Stimulated activated CD4-positive, alpha-beta T cell treated with anti-CD3 and anti-CD28 coated beads, Interleukin-15, amount 100 ng/mL, for 48 hours (primary cell): Measurements from ENCODE around the gene NR5A1.

ENCODE experiments used
- DNase-seq, 2 donors: peaks; one replicate each; pipeline ENCODE4 v3.0.0-alpha.2; 2020; ENCODE audit warnings: low read depth in 2 of 2

The NR5A1 gene

DNA sequence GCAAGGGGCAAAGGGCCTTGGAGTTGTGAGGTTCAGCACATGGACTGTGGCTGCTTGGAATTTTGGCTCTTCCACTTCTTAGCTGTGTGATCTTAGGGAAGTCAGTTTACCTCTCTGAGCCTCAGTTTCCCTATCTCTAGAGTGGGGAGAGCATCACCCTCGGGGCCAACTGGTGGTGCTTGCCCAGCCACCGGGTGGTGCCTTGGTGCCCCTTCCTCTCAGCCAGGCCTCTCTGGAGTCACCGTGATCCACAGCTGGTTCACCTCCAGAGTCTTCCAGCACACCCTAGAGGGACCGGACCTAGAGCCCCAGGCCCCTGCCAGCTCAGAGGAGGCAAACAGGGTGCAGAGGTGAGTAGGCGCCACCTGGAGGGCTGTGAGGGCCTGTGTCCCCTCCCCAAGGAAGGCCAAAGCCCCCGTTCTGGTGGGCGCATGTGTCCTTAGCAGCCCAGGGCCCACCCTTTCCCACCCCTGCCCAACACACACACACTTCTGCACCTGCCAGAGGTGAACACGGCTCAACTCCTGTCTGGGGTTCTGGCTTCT is 49.2 kb downstream of the NR5A1 start:
- no peak for DNase-seq

DNA sequence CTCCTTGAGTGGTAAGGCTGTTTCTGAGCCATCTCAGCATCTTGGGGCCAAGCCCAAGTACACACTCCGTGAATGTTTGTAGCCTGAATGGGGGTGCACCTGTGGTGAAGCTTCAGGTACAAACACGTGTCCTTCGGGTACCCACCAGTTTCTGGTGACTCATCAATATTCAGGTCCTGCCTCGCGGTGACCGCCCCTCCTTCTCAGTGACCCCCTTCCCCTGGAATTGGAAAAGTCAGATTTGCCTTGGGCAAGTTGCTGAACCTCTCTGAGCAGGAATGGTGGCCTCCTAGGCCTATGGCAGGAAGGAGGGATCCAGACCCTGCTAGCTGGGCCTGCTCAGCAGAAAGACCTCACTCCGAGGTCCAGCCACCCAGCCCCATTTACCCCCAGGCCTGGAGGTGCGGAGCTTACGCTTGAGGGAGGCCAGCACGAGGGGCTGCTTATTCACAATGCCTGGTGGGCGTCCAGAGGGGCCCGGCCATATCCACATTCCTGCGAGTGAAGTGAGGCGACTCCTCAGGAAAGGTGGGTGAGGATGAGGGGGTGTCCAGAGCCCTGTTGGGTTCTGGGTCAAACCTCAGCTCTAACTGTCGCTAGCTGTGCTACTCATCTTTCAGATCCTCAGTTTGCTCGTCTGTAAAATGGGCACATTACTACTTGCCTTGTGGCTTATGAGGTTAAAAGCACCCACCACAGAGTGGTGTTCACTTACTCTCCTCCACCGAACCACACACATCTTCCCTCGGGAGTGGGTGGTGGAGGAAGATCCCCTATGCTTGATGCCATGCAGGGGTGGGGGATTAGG is 49.9 kb downstream of the NR5A1 start:
- no peak for DNase-seq

DNA sequence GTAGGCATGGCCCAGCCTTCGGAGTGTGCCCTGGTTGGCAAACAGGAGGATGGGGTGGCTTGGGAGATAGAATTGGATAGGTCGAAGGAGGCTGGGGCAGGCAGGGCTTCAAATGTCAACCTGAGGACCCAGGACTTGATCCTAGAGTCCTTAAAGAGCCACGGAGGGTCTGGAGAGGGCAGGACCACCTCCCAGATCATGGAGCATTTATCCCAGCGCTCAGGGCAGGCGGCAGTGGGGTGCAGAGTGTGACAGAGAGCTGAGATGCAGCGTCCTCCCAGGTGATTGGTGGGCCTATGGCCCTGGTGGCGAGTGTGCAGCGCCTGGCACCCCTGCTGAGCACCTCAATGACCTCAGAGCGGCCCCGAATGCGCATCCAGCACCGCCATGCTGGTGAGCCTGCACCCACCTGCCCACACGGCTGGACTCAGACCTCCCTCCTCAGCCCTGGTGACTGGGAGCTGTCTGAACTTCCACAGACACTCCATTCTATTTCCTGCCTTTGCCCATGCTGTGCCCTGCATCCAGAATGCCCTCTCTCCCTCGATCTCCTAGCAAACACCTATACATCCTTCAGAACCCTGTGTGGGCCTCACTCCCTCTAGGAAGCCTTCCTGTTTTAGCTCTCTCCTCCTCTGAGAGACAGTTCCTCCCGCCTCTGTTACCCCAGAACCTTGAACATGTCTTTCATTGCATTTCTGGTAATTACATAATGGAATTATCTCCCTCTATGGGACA is 50.7 kb downstream of the NR5A1 start:
- DNase-seq: no peak

DNA sequence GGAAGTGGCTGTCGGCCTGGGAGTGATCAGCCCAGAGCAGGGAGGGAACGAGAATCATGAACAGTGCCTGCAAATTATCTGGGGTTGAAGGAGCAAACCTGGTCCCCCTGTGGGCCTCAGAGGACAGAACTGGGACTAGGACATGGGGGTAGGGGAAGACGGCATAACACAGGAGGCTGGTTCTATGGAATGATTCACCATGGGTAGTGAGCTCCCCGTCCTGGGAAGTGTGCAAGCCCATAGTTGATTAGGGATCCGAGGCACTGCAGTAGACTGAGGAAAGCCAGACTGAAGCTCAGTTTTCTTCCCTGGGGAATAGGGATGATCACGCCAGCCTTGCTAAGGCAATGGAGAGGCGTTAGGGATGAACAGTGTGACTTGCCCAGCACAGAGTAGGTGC is 51.4 kb downstream of the NR5A1 start:
- DNase-seq: no peak

DNA sequence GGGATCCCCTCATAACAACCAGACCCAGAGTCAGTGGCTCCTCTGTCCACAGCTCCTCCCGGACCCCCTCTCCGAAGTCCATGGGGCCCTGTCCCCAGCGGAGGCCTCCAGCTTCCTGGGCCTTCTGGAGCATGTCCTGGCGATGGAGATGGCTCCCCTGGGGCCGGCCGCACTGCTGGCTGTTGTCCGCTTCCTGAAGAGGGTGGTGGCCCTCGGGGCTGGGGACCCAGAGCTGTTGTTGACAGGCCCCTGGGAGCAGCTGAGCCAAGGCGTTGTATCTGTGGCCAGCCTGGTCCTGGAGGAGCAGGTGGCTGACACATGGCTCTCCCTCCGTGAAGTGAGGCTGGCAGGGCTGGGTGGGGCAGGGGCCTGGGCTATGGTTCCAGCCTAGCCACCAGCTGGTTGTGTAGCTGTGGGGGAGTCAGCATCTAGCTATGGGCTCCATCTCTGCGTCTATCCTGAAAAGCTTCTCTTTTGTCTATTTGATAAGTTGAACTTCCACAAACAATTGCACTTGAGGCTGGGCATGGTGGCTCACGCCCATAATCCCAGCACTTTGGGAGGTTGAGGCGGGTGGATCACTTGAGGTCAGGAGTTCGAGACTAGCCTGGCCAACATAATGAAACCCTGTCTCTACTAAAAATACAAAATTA is 52.3 kb downstream of the NR5A1 start:
- no peak for DNase-seq

DNA sequence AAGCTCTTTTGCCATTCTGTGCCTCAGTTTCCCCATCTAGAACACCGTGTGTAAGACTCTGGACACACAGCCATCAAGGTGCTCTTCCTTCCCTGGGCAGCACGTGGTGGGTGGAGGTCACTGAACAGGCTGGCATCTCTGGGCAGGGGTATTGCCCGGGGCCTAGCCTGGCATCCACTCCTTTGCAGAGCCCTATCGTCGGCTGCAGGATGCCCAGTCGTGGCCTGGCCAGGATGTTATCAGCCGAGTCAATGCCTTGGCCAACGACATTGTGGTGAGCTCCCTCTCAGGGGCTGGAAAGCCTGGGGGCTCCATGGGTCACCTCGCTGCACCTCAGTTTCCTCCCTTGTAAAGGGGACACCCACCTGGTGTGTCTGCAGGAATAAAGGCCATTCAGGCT is 52.9 kb downstream of the NR5A1 start:
- no peak for DNase-seq

DNA sequence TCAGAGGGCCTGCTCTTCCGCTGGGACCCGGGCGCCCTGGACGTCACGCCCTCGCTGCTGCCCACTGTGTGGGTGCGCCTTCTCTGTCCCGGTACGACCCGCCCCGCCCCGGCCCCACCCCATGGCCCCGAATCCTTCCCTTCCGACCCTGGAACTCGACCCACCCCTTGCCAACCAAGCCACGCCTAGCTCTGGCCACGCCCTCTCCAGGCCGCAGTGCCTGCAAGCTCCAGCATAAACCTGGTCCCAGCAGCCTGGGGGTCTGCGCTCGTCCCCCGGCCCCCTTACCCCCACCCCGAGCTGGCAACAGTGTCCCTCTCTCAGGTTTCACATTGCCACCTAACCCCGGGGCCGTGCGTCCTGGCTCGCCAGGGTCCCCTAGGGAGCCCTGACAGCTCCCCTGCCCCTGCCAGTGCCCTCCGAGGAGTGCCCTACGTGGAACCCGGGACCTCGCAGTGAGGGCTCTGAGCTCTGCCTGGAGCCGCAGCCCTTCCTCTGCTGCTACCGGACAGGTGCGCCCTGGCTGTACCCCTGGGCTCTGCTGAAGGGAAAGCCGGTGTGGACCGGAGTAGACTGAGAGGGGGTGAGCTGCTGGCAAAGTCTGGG is 53.5 kb downstream of the NR5A1 start:
- DNase-seq: no peak

DNA sequence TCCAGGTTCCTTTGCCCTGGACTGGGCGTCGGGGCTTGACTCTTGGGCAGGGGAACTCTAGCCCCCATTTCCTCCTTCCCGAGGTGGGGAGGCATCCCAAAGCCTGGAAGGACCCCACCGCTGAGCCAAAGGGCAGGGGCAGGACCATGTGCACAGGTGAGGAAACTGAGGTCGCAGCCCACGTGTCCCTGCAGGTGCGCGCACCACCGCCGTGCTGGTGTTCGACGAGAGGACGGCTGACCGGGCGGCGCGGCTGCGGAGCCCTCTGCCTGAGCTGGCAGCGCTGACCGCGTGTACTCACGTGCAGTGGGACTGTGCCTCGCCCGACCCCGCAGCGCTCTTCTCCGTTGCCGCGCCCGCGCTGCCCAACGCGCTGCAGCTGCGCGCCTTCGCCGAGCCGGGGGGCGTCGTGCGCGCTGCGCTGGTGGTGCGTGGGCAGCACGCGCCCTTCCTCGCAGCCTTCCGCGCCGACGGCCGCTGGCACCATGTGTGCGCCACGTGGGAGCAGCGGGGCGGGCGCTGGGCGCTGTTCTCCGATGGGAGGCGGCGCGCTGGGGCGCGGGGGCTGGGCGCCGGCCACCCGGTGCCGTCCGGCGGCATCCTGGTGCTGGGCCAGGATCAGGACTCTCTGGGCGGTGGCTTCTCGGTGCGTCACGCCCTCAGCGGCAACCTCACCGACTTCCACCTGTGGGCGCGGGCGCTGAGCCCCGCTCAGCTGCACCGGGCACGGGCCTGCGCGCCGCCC is 54.2 kb downstream of the NR5A1 start:
- no peak for DNase-seq

DNA sequence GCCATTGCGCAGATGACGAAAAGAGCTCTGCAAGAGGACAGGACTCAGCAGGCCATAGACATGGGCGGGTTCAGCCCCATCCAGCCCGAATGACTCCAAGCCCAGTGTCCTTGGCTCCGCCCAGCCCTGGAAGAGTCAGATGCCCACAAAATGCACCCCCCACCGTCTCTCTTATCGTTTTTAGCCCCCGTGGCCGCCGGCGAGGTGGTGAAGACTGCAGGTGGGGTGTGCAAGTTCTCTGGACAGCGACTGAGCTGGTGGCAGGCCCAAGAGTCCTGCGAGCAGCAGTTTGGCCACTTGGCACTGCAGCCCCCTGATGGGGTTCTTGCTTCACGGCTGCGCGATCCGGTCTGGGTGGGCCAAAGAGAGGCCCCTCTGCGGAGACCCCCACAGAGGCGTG is 54.9 kb downstream of the NR5A1 start:
- DNase-seq: no peak

DNA sequence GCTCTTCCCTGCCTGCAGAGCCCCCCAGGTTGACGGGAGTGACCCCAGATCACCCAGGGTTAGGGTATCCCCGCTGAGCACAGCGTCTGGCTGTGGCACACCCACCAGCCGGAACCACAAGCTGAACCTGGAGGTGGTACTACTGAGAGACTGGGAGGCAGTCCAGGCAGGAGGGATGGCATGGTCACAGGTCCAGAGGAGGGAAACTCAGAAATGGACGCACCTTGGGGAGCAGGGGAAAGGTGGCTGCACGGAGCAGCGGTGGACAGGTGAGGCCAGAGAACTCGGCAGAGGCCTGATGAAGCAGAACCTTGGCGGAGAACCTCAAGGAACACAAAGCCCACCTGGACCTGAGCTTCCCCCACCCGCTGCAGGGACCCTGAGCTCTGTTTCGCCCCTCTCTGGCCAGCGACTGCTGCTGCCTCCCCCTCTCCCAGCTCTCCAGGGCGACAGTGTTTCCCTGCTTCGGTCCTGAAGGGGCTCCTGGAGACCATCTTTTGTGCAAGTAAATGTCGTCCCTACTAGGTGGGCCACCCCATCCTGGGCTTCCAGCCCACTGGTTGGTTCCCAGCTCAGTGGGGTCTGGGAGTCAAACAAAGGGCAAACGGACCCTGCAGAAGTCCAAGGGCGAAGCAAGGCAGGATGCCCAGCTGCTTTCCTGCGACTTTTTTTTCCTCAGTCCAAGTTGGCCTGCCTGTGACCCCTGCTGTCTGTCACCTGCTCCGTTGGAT is 56.1 kb downstream of the NR5A1 start:
- no peak for DNase-seq

DNA sequence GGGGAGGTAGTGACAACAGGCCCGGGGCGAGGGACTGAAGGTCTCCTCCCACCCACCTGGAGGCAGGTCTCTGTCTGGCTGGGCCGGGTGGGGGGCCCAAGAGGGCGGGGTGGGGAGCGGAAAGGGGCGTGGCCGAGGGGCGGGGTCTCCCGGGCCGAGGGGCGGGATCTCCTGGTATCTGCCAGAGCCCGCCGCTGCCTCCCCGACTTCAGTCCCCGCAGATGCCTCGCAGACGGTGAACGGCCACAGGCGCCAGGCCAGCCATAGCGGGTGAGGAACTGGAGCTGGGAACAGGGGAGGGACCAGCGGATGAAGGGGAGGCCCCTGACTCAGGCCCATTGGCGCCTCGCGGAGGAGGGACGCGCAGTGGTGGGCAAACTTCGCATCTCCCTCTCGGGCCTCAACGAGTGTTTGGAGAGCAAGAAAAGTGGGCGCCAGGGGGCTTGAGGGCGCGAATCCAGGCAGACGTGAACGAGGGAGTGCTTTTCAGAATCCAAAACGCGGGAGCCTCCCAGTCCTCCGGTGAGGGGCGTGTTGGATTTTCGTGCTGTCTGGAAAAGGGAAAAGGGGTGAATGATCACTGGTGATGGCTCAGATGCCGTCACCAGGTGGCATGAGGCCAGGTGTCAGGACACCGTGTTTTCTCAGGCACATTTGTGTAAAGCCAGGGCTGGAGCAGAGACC is 56.8 kb downstream of the NR5A1 start, which contains the start of gene ADGRD2:
Gene ADGRD2 (plus strand): TSS at position 211 of the 684 bp plus-strand sequence. CDS start 1,216 bp downstream, outside the sequence.
- DNase-seq: no peak

DNA sequence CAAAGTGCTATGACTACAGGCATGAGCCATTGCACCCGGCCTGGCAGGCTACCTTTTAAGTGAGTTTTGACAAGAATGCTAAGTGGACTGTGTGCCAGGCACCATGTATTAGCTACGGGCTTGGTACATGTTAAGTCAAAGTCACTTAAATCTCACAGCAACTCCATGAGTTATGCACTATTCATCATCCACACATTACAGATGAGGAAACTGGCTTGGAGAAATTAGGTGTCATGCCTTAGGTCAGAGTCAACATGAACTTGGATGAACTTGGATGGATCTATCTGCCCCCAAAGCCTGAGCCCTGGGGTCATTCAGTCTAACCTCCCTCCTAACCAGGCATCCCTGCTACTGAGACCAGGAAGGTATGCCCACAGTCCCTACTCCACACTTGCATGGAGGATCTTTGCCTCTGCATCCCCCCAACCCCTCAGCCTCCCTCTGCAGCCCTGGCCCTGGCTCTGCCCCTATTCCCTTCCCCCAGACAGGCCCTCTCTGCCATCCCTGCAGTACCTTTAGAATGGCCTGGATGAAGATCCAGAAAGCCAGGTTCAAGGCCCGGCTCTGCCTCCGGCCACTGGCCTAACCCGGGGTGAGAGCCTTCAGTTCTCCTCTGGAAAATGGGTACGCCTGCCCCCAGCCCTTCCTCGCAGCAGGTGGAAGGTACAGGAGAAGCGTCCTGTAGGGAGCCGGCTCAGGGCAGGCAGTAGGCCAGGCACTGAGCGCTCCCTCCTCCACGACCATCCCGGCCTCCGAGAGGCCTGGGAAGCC is 57.6 kb downstream of the NR5A1 start:
- no peak for DNase-seq

DNA sequence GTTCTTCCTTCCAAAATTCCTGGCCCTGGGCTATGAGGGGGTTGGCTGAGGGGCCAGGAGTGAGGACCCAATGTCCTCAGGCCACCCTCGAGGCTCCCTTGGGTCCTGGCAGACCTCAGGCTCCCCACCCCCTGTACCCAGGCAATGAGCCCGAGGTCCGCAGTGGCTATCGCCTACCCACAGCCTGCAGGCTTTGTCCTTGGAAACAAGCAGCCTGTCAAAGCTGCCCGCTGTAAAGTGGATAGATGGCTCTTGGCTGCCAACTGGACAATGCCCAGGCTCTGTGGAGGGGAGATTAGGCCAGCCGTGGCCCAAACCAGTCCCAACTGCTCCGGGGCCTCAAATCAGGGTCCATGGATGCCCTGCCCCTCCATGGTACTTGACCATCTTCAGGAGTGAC is 59.2 kb downstream of the NR5A1 start:
- DNase-seq: no peak

DNA sequence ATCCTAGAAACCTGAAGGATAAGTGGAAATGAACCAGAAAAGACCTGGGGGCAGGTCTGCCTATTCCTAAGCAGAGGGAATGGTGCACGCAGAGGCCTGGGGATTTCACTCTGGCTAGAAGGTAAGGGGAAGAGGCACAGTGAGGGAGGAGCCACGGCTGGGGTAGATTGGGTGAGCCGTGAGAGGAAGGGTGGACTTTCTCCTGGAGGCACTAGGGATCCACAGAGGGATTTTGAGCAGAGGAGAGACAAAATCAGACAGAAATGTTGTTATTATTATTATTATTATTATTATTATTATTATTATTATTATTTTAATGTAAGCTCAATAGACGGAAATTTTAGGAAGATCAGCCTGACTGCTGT is 59.9 kb downstream of the NR5A1 start:
- DNase-seq: no peak

DNA sequence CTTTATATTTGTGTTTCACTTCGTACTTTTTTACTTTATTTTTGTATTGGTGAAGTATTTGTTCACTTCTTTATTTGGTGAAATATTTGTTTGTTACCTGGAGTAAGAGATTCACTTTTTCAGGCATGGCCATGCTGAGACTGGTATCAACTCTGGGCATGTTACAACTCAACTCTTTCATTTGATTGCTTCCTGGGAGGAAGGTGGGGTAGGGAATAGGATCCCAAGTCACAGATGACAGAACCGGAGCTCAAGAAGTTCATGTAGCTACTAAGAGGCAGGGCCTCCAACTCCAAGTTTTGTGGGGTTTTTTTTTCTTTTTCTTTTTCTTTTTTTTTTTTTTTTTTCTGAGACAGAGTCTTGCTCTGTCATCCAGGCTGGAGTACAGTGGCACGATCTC is 63.0 kb downstream of the NR5A1 start:
- DNase-seq: no peak

DNA sequence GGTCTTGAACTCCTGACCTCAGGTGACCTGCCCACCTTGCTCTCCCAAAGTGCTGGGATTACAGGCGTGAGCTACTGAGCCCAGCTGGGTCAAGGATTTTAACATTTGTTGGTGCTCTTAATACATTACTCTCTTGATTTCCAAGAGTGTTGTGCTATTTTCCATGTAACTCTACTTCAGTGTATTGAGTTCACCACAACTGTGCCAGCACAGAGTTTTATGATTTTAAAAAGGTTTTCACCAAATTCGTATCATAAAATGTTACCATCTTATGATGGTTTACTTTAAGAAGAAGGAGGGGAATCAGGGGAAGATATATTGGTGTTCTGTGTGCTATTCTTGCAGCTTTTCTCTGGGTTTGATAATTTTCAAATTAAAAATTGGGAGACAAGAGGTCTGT is 63.6 kb downstream of the NR5A1 start:
- no peak for DNase-seq

DNA sequence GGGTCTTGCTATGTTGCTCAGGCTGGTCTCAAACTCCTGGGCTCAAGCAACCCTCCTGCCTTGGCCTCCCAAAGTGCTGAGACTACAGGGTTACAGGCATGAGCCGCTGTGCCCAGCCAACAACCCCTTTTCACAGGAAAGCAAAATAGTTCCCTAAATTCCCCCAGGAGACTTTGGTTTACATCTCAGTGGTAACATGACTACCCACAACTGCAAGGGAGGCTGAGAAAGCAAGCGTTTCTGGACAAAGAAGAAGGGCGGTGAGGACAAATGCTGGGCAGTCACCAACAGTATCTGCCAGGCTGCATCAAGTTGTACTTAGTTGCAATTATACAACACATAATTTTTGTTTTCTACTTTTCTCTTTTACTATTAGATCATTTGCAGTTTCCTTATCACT is 64.4 kb downstream of the NR5A1 start:
- no peak for DNase-seq

DNA sequence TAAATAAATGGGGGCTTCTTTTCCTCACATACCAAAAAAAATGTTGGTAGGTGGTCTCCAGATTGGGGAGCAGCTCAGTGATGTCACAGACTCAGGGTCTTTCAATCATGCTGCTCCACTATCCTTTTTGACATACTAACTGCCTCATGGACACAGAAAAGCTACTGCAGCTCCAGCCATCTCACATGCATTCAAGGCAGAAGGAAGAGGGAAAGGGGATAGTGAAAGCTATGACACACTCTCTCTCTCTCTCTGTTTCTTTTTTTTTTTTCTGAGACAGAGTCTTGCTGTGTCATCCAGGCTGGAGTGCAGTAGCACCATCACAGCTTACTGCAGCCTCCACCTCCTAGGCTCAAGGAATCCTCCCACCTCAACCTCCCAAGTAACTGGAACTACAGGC is 64.8 kb downstream of the NR5A1 start:
- no peak for DNase-seq

DNA sequence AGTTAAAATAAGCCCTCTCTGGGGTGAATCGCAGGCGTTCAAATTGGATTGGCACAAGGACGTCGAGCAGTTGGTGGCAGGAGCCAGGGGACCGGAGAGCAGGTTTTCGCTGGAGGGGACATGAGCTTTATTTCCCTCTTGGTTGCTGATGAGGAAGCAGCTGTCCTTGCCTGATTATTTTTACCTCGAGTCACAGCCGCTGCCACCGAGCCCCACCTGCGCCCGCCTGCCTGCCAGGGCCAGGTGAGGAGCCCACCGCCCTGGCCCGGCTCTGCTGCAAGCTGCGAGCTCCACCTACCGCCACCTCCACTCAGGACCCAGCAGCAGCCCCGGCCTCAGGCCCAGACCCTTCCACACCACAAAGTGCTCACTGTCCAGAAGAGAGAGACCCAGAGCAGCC is 65.9 kb downstream of the NR5A1 start:
- DNase-seq: no peak
